HG03108 (cell line): Measurements from ENCODE around the gene ZKSCAN3.
"Not testable (repeated sequence)": the region's sequence is repeated elsewhere in the genome, so short reads cannot be mapped to it uniquely, and the experiment has no call there.

Experiments
- ATAC-seq: cut with Tn5 transposase; IDR thresholded peaks from one replicate; pipeline ENCODE4 v1.9.1; 2021; ENCODE audit warnings: moderate library complexity; ENCODE audit not compliant: unreplicated experiment

Gene ZKSCAN3

DNA sequence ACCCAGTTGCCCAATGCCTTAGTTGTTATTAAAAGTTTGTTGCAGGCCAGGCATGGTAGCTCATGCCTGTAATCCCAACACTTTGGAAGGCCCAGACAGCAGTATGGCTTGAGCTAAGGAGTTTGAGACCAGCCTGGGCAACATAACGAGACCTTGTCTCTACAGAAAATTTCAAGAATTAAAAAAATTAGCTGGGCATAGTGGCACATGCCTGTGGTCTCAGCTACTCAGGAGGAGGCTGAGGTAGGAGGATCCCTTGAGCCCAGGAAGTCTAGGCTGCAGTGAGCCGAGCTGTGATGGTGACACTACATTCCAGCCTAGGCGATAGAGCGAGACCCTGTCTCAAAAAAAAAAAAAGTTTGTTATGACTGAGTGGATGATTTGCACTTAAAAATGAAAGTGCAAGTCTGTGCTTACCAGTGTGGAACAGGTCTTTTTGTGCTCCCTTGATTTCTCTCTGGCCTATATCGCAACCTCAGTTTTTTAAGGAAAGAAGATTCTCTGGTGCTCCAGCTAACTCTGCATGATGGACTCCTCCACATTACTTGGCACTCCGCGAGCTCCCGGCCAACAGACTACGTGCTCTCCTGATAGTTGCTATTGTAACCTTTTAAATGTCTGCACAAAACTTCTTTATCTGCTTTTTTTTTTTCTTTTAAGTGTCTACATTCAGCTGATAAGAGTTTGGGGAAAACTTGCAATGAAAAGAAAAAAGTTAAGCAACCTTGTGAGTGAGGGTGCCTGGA is 22.1 kb downstream of the ZKSCAN3 start:
- ATAC-seq, result peak; percentile 73

DNA sequence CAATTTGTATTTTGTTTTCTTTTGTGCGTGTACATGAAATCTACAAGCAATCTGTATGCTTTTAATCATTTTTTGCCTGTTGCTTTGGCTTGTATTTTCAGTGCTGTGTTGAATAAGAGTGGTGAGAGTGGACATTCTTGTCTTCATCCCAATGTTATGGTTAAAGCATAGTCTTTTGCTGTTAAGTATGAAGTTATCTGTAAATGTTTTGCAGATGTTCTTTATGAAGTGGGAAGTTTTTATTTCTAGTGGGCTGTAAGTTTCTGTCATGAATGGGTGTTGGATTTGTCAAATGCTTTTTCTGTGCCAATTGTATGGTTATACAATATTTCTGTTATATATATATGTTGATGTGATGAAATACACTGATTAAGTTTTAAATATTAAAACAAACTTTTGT is 24.2 kb downstream of the ZKSCAN3 start:
- no peak for ATAC-seq

DNA sequence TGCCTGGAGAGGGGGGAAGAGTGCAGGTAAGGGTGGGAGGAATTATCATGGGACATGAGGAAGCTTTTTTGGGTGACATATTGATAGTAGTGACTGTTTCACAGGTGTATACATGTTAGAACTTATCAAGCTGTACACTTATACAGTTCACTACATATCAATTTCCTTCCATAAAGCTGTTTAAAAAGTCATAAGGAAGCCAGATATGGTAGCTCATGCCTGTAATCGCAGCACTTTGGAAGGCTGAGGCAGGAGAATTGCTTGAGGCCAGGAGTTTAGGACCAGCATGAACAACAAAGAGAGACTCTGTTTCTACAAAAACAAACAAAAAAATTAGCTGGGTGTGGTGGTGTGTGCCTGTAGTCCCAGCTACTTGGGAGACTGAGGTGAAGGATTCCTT is 28.1 kb downstream of the ZKSCAN3 start:
- no peak for ATAC-seq

DNA sequence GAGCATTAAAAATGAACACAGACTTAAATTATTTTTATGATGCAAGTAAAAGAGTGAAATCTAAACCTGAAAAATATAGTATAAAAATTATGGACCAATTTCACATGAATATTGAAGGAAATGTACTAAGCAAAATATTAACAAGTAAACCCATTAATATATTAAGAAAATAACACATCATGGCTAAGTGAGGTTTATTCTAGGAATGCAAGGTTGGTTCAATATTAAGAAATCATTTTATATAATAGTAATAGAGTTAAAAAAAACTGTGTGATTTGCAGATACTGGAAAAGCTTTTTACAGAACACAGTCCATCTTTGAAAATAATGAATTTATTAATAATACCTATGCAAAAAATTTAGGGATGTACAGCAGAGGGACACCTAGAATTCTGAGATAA is 28.9 kb downstream of the ZKSCAN3 start:
- ATAC-seq, result no peak

DNA sequence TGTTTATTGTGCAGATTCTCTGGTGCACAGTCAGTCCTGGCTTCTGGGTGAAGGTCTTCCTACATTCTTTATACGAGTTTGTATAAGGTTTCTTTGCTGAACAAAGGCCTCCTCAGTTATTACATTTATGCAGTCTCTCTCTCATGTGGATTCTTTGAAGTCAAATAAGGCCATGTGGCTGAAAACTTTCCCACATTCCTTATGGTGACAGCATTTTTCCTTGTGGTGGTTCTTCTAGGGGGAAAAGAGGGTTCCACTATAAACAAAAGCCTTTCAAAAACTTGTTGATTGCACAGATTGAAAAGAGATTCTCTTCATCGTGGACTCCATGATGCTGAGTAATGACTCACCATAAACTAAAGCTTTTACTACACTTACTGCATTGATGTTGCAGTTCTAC is 30.6 kb downstream of the ZKSCAN3 start:
- no peak for ATAC-seq

DNA sequence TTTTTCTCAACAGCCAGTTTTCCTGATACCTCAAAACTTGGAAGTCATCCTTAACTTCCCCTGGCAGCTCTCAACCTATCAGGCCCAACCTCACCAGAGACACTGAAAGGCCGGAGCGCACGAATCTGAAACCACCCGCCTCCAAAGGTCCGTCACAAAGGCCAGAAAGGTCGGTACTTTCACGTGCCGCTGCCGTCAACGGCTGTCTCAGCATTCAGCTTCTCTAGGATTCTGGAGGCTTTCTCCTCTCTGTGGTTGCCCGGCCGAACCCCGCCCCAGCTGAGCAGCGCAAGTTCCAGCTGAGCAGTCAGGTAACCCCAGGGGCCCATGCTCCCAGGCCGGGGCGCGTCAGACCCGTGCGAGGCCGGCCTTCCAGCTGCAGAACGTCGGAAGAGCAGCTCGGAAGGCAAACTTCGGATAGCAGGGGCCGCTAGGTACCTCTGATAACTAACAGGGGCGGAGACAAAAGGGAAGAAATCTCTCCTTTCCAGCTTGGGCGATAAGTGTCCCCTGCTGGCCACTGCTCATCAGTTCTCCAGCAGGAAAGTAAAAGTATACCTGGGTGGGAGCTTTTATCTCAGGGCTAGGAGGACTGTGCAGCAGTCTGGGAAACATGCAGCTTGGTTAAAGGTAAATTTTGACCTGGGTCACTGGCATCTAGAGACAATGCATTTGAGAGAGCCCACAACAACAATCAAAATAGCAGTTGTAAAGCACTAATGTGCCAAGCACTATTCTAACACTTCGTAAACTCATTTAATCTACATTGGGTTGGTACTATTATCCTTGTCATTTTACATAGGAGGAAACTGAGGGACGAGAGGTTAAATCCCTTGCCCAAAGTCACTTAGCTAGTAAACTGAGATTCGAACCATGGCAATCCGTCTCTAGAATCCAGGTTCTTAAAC is 33.7 kb downstream of the ZKSCAN3 start:
- ATAC-seq, result peak; percentile 84

DNA sequence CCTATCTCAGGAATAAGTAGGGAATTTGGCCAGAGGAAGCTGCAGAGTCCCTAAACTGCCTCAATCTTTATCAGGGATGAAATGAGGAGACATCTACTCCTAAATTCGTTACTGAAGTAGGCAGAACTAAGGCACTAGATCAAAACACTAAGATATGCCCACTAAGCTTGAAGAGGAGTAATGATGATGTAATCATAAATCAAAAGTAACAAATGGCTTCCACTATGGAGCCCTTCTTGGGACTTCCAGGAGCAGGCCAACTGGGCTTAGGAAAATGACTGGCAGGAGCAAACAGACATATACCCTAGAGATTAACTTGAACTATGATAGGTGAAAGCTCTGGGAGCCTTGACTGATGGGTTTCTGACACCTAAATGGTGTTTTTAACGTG is 34.4 kb downstream of the ZKSCAN3 start:
- no peak for ATAC-seq

DNA sequence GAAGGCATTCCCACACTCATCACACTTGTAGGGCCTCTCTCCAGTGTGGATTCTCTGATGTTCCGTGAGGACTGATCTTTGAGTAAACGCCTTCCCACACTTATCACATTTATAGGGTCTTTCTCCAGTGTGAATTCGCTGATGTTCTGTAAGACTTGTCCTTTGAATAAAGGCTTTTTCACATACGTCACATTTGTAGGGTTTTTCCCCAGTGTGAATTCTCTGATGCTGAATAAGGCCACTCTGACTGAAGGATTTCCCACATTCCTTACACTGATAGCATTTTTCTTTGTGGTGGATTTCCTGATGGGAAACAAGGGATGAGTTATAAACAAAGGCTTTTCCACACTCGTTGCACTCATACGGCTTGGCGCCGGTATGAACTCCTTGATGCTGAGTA is 40.9 kb downstream of the ZKSCAN3 start:
- no peak for ATAC-seq

DNA sequence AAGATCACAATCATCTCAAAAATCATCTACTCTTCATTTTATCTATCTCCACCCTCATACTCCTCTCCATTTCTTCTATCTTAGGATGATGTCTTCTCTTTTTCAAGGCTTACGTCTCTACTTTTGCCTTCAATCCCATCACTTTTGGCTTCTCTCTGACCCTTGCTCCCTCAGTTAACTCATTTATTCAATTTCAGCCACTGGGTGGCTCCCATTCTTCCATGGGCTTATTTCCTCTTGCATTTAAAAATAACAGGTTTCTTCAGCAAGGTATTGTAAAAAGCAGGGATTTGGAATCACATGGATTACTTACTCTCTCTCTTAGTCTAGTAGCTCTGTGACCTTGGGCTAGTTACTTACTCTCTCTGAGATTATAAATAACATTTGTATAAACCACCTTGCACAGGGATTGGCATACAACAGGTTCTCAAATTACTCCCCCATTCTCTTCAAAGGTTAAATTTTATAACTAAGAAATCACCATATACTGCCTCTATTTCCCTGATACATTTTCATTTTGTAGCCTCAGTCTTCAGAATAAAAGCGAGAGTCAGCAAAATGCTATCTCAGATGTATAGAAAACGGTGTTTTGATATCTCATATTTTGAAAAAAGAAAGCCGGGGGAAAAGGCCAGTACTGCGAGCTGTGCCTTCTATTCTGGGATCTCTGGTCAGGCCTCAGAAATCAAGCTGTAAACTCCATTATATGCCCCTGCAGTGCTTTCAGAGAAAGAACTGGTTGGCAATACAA is 44.3 kb downstream of the ZKSCAN3 start:
- no peak for ATAC-seq

DNA sequence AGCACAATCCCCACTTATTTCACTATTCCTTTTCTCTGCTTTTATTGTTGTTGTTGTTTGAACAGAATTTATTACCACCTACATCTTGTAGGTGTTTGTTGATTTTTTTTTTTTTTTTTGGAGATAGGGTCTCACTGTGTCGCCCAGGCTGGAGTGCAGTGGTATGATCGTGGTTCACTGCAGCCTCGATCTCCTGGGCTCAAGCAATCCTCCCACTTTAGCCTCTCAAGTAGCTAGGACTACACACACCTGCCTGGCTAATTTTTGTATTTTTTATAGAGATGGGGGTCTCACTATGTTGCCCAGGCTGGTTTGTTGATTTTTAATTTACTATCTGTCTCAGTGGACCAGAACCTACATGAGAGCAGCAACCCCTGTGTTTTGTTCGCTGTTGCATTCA is 46.2 kb downstream of the ZKSCAN3 start:
- ATAC-seq, result no peak

DNA sequence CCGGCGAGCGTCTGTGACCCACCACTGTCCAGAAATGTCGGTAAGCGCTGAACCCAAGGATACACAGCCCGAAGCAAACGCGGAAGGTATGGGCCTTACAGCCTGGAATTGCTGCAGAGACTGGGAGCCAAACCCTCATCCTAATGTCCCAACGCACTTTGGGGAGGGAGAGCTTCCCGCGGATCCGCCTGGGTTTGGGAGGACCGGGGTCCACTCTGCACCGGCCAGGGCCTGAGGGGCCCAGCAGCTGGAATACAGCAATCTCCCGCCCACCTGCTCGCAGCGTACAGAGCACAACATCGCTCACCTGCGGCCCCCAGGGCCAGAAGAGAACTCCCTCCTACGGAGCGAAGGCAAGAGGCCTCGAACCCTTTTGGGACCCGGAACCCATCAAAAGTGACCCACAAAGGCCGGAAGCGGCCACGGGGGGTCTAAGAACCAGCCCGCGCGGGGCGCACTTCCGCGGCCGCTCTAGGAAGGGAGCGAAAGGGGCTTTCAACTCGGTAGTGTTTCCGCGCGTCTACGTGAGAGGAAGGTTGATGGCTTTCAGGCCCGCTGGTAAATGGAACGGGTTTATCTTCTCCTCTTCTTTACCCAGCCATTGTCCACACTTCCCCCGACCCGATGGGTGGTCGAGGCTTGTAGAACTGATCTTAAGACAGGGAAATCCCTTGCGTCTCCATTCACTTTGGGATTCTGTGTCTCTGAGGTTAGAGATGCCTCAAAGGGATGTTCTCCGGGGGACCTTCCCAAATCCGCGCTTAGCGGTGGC is 49.8 kb downstream of the ZKSCAN3 start, which contains the start of gene ZSCAN12:
Gene ZSCAN12 (minus strand): TSS at position 398 of the 772 bp plus-strand sequence. CDS start 1,342 bp downstream, outside the sequence.
- peak; percentile 82 for ATAC-seq

DNA sequence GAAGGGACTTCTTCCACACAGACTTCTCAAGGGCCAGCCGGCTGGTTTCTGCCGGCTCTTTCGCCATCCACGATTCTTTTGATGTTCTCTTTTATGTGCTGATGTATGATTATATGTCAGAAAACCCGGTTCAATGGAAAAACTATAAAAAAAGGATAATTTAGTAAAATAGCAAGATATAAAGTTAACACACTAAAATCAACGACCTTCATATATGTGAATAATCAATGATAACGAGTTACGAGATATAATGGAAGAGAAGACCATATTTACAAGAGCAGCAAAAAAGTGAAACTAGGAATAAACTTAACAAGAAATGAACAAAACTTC is 50.3 kb downstream of the ZKSCAN3 start:
- ATAC-seq, result no peak

DNA sequence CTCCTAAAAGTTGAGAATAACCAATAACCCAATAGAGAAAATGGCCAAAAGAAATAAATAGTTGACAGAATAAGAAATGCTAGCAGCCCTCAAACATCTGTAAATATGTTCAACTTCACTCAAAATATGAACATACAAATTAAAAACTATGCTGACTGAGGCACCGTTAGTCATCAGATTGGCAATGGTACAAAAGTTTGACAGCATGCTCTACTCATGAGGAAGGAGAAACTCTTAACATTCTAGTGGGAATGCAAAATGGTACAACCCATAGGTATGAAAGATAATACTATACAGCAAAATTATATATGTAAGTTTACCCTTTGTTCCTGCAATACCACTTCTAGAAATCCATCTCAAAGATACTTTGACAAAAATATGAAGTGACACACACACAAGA is 51.4 kb downstream of the ZKSCAN3 start:
- ATAC-seq, result no peak

DNA sequence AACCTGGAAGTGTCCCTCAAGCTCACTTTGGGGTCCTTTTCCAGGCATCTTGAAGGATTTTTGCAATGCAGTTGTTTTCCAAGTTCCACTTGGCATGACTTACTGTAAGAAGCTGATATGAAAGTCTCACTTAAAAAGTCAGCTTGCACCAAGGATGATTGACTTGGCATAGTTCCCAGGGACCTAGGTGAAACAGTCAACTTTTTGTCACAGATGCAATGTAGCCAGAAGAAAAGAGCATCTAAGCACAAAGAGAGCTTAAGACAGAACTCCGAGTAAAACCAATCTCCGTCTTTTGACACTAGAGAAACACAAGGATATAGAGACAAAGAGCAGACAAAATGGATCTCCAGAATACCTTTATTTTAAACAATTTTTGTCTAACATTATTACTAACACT is 52.5 kb downstream of the ZKSCAN3 start:
- no peak for ATAC-seq

DNA sequence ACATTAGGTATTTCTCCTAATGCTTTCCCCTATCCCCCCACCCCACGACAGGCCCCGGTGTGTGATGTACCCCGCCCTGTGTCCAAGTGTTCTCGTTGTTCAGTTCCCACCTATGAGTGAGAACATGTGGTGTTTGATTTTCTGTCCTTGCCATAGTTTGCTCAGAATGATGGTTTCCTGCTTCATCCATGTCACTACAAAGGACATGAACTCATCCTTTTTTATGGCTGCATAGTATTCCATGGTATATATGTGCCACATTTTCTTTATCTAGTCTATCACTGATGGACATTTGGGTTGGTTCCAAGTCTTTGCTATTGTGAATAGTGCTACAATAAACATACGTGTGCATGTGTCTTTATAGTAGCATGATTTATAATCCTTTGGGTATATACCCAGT is 54.2 kb downstream of the ZKSCAN3 start:
- ATAC-seq, result not testable (repeated sequence)

DNA sequence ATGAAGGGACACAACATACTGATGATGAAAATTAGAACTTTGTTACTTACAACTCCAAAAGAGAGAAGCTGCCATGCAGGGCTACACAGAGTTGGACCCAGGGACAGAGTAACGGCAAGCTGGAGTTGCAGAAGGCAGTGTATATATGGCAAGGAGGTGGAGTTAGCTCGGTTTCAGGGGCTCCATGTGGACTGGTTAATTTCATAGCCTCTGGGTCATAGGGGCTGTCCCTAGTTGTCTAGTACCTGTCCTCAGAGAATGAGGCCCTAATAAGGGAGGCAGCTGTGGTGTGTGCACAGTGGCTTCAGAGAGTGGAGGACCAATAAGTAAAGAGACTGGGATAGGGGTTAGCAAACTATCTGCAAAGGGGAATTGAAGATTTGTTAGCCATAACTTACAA is 57.7 kb downstream of the ZKSCAN3 start:
- ATAC-seq, result no peak

DNA sequence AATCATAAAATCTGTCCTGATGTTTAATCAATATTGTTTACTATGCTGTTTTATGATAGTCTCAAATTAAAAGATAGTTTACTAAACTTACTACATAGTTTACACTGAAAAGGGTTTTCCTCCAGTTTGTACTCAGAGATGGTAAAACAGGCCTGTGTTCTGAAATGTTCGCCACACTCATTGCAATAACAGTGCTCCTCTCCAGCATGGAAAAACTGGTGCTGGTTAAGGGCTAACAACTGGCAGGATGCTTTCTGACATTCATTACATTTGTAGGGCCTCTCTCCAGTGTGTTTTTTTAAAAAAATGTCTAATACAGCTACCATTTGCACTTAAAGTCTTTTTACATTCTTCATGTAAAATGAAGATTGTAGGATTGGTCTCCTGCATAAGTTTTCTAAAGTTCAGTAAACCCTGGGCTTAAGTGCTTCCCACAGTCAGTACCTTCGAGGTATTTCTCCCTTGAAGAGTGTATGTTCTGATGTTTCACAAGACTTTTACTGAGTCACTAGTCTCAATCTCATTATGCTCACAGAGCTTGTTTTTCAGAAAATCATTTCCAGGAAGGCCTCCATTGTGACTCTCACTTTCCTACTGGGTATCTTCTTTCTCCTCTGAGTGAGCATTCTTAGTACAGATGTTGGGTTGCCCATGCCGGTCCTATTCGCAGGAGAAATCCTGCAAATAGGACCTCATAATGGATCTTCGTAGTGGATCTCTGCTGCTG is 58.5 kb downstream of the ZKSCAN3 start:
- ATAC-seq, result no peak

DNA sequence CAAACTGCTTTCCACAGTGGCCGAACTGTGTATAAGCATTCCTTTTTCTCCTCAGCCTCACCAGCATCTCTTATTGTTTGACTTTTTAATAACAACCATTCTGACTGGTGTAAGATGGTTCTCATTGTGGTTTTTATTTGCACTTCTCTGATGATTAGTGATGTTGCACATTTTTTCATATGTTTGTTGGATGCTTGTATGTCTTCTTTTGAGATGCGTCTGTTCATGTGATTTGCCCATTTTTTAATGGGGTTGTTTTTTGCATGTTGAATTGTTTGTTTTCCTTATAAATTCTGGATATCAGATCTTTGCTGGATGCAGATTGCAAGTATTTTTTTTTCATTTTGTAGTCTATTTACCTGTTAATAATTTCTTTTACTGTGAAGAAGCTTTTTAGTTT is 61.0 kb downstream of the ZKSCAN3 start:
- ATAC-seq, result no peak

DNA sequence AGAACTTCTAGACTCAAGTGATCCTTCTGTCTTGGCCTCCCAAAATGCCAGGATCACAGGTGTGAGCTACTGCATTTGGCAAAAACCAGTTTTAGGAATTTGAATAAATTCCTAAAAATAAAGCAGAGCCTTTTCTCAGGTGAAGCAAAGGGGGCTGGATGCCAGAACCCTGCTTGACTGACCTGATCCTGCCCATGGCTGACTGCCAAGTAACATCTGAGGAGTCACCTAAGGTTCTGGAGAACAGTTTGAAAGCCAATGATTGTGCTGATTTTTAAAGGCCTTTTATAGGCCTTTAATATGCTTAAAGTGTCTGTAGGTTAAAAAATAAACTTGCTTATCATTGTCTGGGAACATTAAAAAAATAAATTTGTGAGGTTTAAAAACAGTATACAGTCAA is 63.9 kb downstream of the ZKSCAN3 start:
- no peak for ATAC-seq
